ENCODE results near the gene MIS18A.

GRCh38 chr21:32249511-32250280 is 29.2 kb downstream of the MIS18A start:
- TF ChIP-seq TEAD4 (IDR thresholded peaks at IDR 0.05) (no peak), TAF1 (IDR thresholded peaks at IDR 0.05; ENCODE audit: low read depth) (no peak), YY1 (IDR thresholded peaks at IDR 0.05; ENCODE audit: low read depth) (no peak), MAX (IDR thresholded peaks at IDR 0.05) (no peak), RAD21 (IDR thresholded peaks at IDR 0.05; ENCODE audit: low read depth) (no peak), USF1 (IDR thresholded peaks at IDR 0.05) (no peak)
